ENCODE results near the gene NUDT19.
"Not testable (repeated sequence)": the region's sequence is repeated elsewhere in the genome, so short reads cannot be mapped to it uniquely, and the experiment has no call there.

NUDT19 gene
- 16.9 to 38.6 reads per million in 2 experiments for total RNA-seq

DNA sequence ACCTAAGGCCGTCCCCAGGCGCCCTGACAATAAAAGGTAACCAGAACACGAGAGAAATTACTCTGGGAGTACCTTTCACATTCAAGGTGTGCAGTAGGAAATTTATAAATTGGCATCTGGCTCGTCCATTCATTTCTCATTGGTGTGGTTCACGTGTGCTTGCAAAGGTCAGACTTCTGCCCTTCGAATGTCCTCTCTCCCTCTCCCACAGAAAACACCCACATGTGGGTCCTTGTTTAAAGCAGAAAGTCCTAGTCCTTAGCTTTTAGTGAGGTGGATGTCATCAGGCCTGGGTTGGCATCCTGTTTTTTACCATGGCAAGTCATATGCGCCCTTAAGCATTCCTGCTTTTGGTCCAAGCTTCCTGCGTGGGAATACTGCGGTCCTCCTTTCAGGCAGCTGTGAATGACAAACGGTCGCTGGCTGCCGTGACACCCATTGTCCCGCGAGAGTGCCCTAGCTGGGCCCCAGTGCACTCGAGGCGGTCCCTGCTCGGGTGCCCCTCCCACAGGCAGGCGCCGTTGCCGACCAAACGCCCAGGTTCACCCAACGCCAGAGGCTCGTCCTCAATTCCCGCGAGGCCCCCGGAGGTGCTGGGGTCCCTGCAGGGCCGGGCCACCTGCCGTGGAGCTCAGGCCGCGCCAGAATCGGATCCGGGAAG, at the start of gene NUDT19:
TSS of gene NUDT19 (plus strand) at position 531 of the 661 bp plus-strand sequence. CDS start 140 bp downstream, outside the sequence.
- peak; percentile 57 for DNase-seq (ENCODE audit: low read depth)

- peak; percentile 25 for DNase-seq (ENCODE audit: low read depth)
These were observed 48.9 kb upstream of the NUDT19 start for GRCh38 chr19:32642771-32643170.

GRCh38 chr19:32646556-32646955, 45.1 kb upstream of the NUDT19 start:
- no peak for DNase-seq (ENCODE audit: low read depth)

DNA sequence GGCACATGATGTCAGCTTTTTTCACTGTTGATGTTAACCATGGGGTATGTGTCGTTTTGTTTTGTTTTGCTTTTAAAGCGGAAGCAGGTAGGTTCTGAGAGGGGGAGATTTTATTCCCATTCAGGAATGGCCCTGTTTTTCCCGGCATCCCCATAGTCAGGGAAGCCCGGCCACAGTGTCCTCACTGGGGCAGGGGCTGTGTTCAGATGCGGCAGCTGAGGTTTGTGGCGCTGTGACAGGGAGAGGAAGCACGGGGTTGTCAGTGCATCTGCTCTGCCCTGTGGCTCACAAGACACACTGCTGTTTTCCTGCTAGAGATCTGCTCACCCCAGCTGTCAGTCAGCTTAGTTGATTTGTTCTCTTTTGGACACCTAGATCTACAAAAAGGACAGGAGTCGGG, 44.3 kb upstream of the NUDT19 start:
- DNase-seq (ENCODE audit: low read depth), result no peak

DNA sequence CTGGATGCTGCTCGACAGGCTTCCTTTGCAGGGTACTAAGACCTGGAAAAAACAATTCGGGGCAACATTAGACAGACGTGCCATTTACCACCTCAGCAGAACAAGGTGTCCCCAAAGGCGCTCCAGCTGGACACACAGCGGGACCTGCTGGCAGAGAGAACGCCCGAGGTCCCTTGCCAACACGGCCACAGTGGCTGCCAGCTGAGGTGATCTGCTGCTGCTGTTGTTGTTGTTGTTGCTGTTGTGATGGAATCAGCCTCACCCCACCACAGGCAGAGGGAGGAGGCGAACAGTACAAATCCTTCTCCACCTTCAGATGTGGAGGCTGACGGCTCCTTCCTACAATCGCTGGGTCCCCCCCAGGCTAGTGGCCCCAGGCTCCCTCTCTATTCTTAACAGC, 41.9 kb upstream of the NUDT19 start:
- no peak for DNase-seq (ENCODE audit: low read depth)

DNA sequence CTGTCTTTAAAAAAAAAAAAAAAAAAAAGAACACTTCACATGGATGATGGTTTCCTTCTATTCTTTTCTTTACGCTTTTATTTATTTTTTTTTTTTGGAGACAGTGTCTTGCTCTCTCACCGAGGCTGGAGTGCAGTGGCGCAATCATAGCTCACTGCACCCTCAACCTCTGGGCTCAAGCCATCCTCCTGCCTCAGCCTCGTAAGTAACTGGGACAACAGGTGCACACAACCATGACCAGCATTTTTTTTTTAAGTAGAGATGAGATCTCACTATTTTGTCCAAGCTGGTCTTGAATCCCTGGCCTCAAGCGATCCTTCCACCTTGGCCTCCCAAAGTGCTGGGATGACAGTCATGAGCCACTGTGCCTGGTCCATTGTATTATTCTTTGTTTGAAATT, 41.0 kb upstream of the NUDT19 start:
- DNase-seq (ENCODE audit: low read depth), result no peak

DNA sequence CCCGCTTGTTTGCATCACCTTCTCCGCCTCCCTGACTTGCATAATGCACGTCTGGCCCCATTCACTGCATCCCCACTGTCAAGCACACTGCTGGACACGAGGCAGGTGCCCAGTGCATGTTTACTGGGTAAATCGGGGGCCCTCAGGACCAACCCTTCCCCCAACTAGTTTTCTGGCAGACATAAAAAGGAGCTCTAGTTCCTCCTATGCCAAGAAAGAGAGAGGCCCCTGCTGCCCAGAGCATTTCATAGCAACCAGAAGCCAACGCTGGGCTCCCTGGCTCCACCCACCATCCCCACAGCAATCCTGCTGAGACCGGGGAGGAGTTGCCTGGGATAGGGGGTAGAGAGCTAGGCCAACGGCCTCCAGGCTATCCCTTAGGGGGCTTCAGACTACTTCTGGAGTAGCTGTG, 39.9 kb upstream of the NUDT19 start:
- no peak for DNase-seq (ENCODE audit: low read depth)

- DNase-seq (ENCODE audit: low read depth), result not testable (repeated sequence)
These were observed 39.3 kb upstream of the NUDT19 start for GRCh38 chr19:32652331-32652730.

DNA sequence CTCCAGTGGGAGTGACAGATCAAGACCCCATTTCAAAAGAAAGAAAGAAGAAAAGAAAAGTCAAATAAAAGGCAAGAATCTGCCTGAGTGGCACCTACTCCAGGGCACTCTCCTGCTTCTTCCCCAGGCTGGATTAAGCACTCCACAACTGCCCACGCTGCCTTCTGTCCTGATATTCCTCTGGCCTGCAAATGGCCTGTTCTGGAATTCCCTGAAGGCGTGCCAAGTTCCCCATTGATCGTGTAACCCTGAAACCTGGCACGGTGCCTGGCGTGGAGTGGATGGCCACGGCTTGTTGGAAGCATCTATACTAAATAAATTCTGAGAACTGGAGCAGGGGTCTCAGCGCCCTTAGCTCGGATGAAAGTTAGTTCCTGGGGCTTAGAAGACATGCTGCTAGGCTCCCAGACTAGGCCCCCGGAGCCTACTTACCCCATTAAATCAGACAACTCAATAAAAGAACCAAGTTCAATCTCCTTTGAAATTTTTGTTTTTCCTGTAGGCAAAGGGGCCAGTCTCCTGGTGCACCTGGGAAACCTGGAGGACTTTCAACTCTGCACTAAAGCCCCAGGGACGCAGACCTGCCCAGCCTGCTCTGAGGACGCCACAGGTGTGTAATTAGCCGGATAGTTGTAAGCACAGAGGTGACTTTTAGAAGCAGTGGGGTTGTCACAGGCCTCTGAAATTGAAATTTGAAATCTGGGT, 38.6 kb upstream of the NUDT19 start:
- no peak for DNase-seq (ENCODE audit: low read depth)

DNA sequence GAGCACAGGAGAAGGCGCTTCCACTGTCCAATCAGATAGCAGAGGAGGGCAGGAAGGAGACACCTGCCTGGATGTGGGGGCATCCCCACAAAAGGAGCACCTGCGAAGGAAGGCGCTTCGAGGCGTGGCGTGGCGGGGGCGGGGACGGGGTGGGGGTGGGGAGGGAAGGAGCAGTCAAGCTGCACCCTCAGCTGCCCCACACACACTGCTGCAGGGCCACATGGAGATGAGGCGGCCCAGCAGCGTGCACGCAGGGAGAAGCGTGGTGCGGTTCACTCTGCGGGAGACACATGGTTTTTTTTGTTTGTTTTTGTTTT, 38.1 kb upstream of the NUDT19 start:
- no peak for DNase-seq (ENCODE audit: low read depth)

- not testable (repeated sequence) for DNase-seq (ENCODE audit: low read depth)
These were observed 35.2 kb upstream of the NUDT19 start for GRCh38 chr19:32656379-32656778.

- DNase-seq (ENCODE audit: low read depth), result no peak
These were observed 33.5 kb upstream of the NUDT19 start for GRCh38 chr19:32658075-32658474.

GRCh38 chr19:32658527-32658926, 33.1 kb upstream of the NUDT19 start:
- no peak for DNase-seq (ENCODE audit: low read depth)

DNA sequence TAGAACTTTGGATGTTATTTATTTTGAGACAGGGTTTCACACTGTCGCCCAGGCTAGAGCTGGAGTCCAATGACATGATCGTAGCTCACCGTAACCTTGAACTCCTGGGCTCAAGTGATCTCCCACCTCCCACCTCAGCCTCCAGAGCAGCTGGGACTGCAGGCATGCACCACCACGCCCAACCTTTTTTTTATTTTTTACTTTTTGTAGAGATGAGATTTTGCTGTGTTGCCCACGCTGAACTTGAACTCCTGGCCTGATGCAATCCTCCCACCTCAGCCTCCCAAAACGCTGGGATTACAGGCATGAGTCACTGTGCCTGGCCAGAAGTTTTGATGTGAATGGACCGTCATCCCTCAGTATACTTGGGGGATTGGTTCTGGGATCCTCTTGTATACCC, 30.3 kb upstream of the NUDT19 start:
- no peak for DNase-seq (ENCODE audit: low read depth)

DNA sequence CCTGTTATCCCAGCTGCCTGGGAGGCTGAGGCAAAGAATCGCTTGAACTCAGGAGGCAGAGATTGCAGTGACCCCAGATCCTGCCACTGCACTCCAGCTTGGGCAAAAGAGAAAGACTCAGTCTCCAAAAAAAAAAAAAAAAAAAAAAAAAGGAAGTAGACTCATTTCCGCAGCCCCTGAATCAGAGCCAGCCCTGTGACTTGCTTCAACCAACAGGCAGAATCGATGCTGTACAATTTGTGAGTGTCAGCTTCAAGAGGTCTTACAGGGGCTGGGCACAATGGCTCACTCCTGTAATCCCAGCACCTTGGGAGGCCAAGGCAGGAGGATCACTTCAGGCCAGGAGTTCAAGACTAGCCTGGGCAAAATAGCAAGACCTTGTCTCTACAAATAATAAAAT, 29.4 kb upstream of the NUDT19 start:
- no peak for DNase-seq (ENCODE audit: low read depth)

DNA sequence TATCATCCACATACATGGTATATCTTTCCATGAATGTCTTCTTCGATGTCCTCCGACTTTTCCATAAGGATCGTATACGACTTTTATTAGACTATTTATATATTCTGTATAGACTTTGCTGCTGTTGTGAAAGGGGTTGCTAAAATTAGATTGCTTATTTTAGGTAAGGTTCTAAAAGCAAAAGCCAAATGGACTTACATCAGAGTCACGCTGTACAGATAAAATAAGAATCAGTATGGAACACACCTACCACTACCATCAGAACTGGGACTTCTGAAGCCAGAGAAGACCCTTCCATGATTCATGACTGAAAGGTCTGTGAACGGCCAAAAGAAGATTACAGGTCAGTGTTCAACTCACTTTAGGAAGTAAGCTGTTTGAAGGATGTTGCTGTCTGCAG, 25.5 kb upstream of the NUDT19 start:
- DNase-seq (ENCODE audit: low read depth), result no peak

GRCh38 chr19:32669310-32669709, 22.3 kb upstream of the NUDT19 start:
- no peak for DNase-seq (ENCODE audit: low read depth)

DNA sequence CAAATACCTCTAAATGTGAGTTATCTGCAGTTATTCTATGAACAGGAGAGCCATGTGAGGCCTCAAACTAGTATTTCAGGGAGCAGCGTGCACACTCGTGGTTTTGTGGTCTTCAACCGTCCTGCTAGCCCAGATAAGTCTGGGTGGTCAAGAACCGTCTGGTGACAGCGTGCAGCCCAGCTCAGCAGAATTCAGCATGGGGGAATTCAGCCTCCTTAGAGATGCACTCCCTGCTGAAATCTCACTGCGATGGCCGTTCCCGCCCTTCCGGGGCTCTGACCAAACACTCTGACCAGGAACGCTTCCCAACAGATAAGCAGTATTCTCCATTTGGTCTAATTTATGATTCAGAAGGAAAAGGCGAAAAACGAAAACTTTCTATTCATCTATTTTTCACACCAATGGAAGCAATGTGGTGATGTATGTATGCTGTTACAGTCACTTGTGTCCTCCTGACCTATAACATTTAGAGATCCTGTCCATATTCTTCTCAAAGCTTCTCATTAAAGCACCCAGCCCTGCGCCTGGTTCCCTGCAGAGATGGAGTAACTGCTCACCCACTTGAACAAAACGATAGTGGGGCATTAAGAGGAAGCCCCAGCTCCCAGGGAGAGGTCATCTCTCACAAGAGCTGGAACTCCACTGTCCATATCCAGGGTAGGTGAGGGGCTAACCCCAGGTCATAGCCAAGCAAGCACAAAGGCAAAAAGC, 19.6 kb upstream of the NUDT19 start:
- no peak for DNase-seq (ENCODE audit: low read depth)

GRCh38 chr19:32672841-32673240, 18.8 kb upstream of the NUDT19 start:
- DNase-seq (ENCODE audit: low read depth), result no peak

DNA sequence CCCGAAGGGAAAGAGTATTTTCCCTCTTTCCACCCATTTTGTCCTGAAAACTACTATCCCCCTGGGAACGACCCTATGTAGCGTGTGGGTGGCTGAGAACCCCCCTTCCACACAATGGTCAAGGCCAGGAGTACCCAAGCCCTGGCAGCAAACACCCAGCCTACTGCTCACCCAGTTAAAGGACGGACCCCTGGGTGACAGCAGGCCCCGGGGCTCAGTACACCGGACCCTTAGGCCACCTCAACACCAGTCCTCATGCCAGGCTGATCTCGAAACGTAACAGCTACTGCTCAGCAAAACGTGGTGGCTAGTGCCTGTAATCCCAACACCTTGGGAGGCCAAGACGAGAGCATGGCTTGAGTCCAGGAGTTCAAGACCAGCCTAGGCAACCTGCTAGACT, 18.0 kb upstream of the NUDT19 start:
- no peak for DNase-seq (ENCODE audit: low read depth)

DNA sequence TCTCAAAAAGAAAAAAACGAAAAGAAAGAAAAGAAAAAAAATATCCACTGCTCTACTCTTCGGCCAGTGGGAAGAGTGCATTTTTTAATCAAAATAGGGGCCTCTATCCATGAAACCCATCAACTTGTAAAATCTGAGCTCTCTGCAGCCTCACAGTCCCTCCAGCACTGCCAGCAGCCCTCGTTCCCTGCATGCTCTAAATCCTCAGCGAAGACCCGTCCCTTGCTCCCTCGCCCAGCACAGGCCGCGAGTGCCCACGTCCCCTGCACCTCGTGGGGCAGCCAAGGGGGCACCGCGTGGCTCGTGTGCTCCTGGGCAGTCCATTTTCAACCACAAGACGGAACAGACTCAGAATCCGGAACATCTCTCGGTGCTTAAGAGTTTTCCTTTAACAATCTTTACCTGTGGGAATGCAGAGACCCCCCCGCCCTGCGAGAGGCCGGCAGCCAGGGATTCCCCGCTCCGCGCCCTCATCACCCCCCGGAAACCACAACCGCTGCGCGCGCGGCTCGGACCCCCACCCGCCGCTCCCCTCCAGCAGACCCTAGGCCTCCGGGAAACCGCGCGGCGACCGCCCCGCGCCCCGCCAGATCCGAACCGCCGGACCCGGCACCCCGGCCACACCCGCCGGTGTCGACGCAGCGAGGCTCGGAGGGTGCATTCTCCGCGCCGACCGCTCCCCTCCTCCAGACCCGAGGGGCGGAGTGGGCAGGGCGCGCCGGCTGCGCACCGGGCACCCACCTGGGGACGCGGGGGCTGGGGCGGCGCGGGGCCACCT, 17.3 kb upstream of the NUDT19 start:
- DNase-seq (ENCODE audit: low read depth), result no peak

DNA sequence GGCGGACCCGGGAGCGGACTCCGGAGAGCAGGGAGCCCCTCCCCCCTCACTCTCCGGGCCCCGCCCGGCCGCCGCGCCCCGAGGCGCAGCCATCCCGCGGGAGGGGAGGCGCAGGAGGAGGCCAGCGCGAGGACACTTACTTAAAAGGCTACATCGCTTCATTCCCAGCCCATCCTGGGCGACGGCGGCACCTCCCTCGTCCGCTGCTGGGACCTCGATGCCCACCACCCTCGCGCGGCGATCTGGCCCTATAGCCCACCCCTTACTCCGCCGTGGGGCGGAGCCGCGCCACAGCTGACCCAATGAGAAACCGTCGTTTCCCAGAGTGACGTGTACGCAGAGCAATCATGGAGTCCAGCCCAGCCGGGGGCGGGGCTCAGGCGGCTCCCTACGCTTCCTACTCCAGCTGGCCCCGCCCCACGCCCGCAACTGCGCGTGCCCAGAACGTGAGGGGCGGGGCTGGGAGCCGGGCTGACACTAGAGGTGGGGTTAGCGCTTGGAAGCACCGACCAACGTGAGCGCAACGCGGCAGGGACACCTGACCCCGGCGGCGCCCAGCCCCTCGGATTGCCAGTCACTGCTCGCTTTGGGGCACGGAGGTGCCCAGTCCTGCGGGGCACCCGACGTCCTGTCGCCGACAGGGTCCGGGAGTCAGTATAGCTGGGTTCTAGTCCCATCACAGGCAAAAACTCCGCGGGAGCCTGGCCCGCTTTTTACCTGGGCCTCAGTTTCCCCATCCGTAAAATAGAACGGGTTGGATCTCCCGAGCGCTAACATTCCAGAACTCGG, 16.5 kb upstream of the NUDT19 start, which contains the start of gene ANKRD27:
TSS of gene ANKRD27 (minus strand) at position 250 of the 789 bp plus-strand sequence. CDS start 16,165 bp downstream, outside the sequence.
- DNase-seq (ENCODE audit: low read depth), result peak; percentile 97
